GM19372 (cell line): ENCODE measurements around the gene CBR1.
"Not testable (repeated sequence)": the region's sequence is repeated elsewhere in the genome, so short reads cannot be mapped to it uniquely, and the experiment has no call there.

ENCODE experiments used
- ATAC-seq: cut with Tn5 transposase; IDR thresholded peaks from one replicate; pipeline ENCODE4 v1.9.1; 2021; ENCODE audit warnings: mild to moderate bottlenecking, low read depth, moderate library complexity; ENCODE audit not compliant: unreplicated experiment

CBR1 gene

GRCh38 chr21:36077758-36078157 is 7.9 kb downstream of the CBR1 start:
- no peak for ATAC-seq

- ATAC-seq: no peak
These were observed 9.3 kb downstream of the CBR1 start for GRCh38 chr21:36079010-36079649.

- ATAC-seq: no peak
These were observed 9.8 kb downstream of the CBR1 start for GRCh38 chr21:36079671-36080070.

- ATAC-seq: no peak
These were observed 10.6 kb downstream of the CBR1 start for GRCh38 chr21:36080386-36080785.

- no peak for ATAC-seq
These were observed 12.4 kb downstream of the CBR1 start for GRCh38 chr21:36082237-36082664.

GRCh38 chr21:36087362-36088138 is 17.7 kb downstream of the CBR1 start:
- ATAC-seq: no peak

- no peak for ATAC-seq
These were observed 20.1 kb downstream of the CBR1 start for GRCh38 chr21:36089946-36090345.

- ATAC-seq: no peak
These were observed 22.9 kb downstream of the CBR1 start for GRCh38 chr21:36092681-36093080.

GRCh38 chr21:36093512-36093911 is 23.7 kb downstream of the CBR1 start:
- ATAC-seq: no peak

- ATAC-seq: no peak
These were observed 26.8 kb downstream of the CBR1 start for GRCh38 chr21:36096398-36097290.

GRCh38 chr21:36097427-36098181 is 27.8 kb downstream of the CBR1 start:
- ATAC-seq: no peak

- ATAC-seq: no peak
These were observed 28.3 kb downstream of the CBR1 start for GRCh38 chr21:36098182-36098532.

GRCh38 chr21:36099000-36099399 is 29.2 kb downstream of the CBR1 start:
- ATAC-seq: no peak

- not testable (repeated sequence) for ATAC-seq
These were observed 29.9 kb downstream of the CBR1 start for GRCh38 chr21:36099695-36100211.

- ATAC-seq: no peak
These were observed 31.3 kb downstream of the CBR1 start for GRCh38 chr21:36100971-36101641.

- ATAC-seq: no peak
These were observed 33.6 kb downstream of the CBR1 start for GRCh38 chr21:36103434-36103833.

GRCh38 chr21:36104317-36105300 is 34.8 kb downstream of the CBR1 start:
- ATAC-seq: no peak

GRCh38 chr21:36105327-36105842 is 35.6 kb downstream of the CBR1 start:
- ATAC-seq: no peak
